Measurements from ENCODE around the gene ZBTB46. TPM values are rescaled to one million over a fixed set of nuclear protein-coding genes. Genes with fewer than 3 reads are reported as not detected.

ZBTB46 gene
- total RNA-seq, 2 experiments from 2014 or later, result 0.11 to 0.25 TPM

GRCh38 chr20:63703976-63704748, 126.9 kb downstream of the ZBTB46 start:
- no peaks in the 10 kb centered on the region for H3K27me3 Mint-ChIP-seq
- H3K27ac Mint-ChIP-seq, result no peak overlapping the region
- H3K4me1 Mint-ChIP-seq, result peaks cover 18% of the 10 kb centered on the region
- H3K9me3 Mint-ChIP-seq, result no peaks in the 10 kb centered on the region
- no peak overlapping the region for H3K4me3 Mint-ChIP-seq
- POLR2A ChIA-PET, result interaction anchor here (1.2 to 1.4 kb wide), 3 partner anchors 33 to 77 kb away, joined by 3 to 4 read pairs (median 4); partner anchors contain the start of gene RTEL1
- ATAC-seq (ENCODE audit: low read depth) (no peak), DNase-seq (no peak)
- H3K36me3 Mint-ChIP-seq, result peaks cover 13% of the 10 kb centered on the region

- Mint-ChIP-seq H3K4me3 (no peak overlapping the region), H3K4me1 (peaks cover 13% of the 10 kb centered on the region), H3K9me3 (no peaks in the 10 kb centered on the region), H3K27ac (no peak overlapping the region), H3K27me3 (no peaks in the 10 kb centered on the region), H3K36me3 (peaks cover 9% of the 10 kb centered on the region)
- DNase-seq, result no peak
- POLR2A ChIA-PET, result interaction anchor here (1.2 kb wide), 2 partner anchors 34 to 45 kb away, joined by 3 to 4 read pairs; partner anchors contain the start of gene RTEL1
- no peak for ATAC-seq (ENCODE audit: low read depth)
These were observed 127.5 kb downstream of the ZBTB46 start for GRCh38 chr20:63703471-63703975.

- H3K27me3 Mint-ChIP-seq, result no peaks in the 10 kb centered on the region
- POLR2A ChIA-PET, result interaction anchor here (1.2 kb wide), 2 partner anchors 35 to 45 kb away, joined by 3 to 4 read pairs; partner anchors contain the start of gene RTEL1
- peak overlapping the region; percentile 16 for H3K27ac Mint-ChIP-seq
- H3K4me1 Mint-ChIP-seq, result peaks cover 12% of the 10 kb centered on the region
- H3K9me3 Mint-ChIP-seq, result no peaks in the 10 kb centered on the region
- no peak overlapping the region for H3K4me3 Mint-ChIP-seq
- H3K36me3 Mint-ChIP-seq, result peaks cover 8% of the 10 kb centered on the region
- ATAC-seq (ENCODE audit: low read depth) (no peak), DNase-seq (no peak)
These were observed 128.2 kb downstream of the ZBTB46 start for GRCh38 chr20:63702751-63703470.

DNA sequence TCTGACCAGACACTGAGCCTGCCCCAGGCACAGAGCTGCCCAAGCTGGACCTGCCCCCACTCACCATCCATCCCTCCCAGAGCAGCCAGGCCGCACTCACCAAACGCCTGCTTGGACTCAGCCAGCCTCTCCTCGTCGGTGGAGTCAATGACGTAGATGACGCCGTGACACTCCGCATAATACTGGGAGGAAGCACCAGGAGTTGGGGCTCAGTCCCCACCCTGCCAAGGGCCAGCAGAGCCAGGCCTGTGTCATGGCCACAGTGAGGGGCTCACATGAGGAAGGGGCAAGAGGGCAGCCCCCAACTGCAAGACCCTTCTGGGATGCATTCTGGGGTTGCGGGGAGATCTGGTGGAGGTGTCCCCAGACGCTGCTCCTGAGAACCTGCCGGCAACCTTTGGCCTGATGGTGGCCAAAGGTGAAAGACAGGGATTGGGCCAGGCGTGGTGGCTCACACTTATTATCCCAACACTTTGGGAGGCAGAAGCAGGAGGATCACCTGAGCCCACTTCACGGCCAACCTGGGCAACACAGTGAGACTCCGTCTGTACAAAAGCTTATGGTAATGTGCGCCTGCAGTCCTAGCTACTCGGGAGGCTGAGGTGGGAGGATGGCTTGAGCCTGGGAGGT, 128.9 kb downstream of the ZBTB46 start:
- Mint-ChIP-seq H3K36me3 (peaks cover 8% of the 10 kb centered on the region), H3K27ac (peak overlapping the region; percentile 16), H3K9me3 (no peaks in the 10 kb centered on the region), H3K4me1 (peaks cover 12% of the 10 kb centered on the region), H3K4me3 (no peak overlapping the region), H3K27me3 (no peaks in the 10 kb centered on the region)
- POLR2A ChIA-PET, result interaction anchor here (0.7 kb wide), 1 partner anchor 181 kb away, joined by 3 read pairs; no protein-coding TSS in a partner anchor
- no peak for DNase-seq
- ATAC-seq (ENCODE audit: low read depth), result no peak

GRCh38 chr20:63701329-63702035, 129.6 kb downstream of the ZBTB46 start:
- ATAC-seq (ENCODE audit: low read depth) (no peak), DNase-seq (peak; percentile 35)
- H3K4me1 Mint-ChIP-seq, result peaks cover 8% of the 10 kb centered on the region
- H3K9me3 Mint-ChIP-seq, result no peaks in the 10 kb centered on the region
- no peak overlapping the region for H3K4me3 Mint-ChIP-seq
- POLR2A ChIA-PET, result interaction anchor here (0.7 kb wide), 1 partner anchor 180 kb away, joined by 3 read pairs; no protein-coding TSS in a partner anchor
- H3K36me3 Mint-ChIP-seq, result peaks cover 3% of the 10 kb centered on the region
- H3K27me3 Mint-ChIP-seq, result no peaks in the 10 kb centered on the region
- no peak overlapping the region for H3K27ac Mint-ChIP-seq

DNA sequence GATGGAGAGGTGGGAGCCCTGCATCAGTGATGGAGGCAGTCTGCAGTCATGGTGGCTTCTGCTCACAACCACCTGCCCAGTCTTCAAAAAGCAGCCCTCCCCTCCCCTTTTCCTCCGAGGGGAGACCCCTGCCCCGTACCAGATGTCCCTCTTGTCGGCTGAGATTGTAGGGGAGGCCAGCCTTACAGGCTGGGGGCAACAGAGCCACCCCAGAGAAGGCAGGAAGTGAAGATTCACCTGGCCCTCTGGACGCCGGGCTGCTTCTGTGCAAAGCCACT, 130.1 kb downstream of the ZBTB46 start:
- POLR2A ChIA-PET, result no interaction called here
- Mint-ChIP-seq H3K4me1 (peaks cover 8% of the 10 kb centered on the region), H3K27me3 (no peaks in the 10 kb centered on the region), H3K4me3 (no peak overlapping the region), H3K36me3 (peaks cover 5% of the 10 kb centered on the region), H3K9me3 (no peaks in the 10 kb centered on the region), H3K27ac (no peak overlapping the region)
- DNase-seq (no peak), ATAC-seq (ENCODE audit: low read depth) (no peak)

GRCh38 chr20:63700199-63701050, 130.6 kb downstream of the ZBTB46 start:
- no peaks in the 10 kb centered on the region for H3K27me3 Mint-ChIP-seq
- ATAC-seq (ENCODE audit: low read depth), result no peak
- peaks cover 4% of the 10 kb centered on the region for H3K4me1 Mint-ChIP-seq
- H3K36me3 Mint-ChIP-seq, result peaks cover 5% of the 10 kb centered on the region
- DNase-seq, result peak; percentile 32
- no peak overlapping the region for H3K4me3 Mint-ChIP-seq
- no peaks in the 10 kb centered on the region for H3K9me3 Mint-ChIP-seq
- H3K27ac Mint-ChIP-seq, result no peak overlapping the region
- POLR2A ChIA-PET, result no interaction called here

GRCh38 chr20:63699466-63700198, 131.4 kb downstream of the ZBTB46 start:
- ATAC-seq (ENCODE audit: low read depth) (no peak), DNase-seq (peak; percentile 30)
- Mint-ChIP-seq H3K27ac (no peak overlapping the region), H3K36me3 (peaks cover 2% of the 10 kb centered on the region), H3K9me3 (no peaks in the 10 kb centered on the region), H3K27me3 (no peaks in the 10 kb centered on the region), H3K4me1 (peaks cover 3% of the 10 kb centered on the region), H3K4me3 (no peak overlapping the region)
- POLR2A ChIA-PET, result no interaction called here

- Mint-ChIP-seq H3K9me3 (no peaks in the 10 kb centered on the region), H3K36me3 (peaks cover 2% of the 10 kb centered on the region), H3K4me1 (peaks cover 3% of the 10 kb centered on the region), H3K4me3 (no peak overlapping the region), H3K27me3 (no peaks in the 10 kb centered on the region), H3K27ac (no peak overlapping the region)
- ATAC-seq (ENCODE audit: low read depth), result no peak
- DNase-seq, result peak; percentile 32
- POLR2A ChIA-PET, result no interaction called here
These were observed 132.2 kb downstream of the ZBTB46 start for GRCh38 chr20:63698739-63699465.

- no peaks in the 10 kb centered on the region for H3K27me3 Mint-ChIP-seq
- no peak overlapping the region for H3K4me3 Mint-ChIP-seq
- POLR2A ChIA-PET, result interaction anchor here (0.8 to 2.6 kb wide), 2 partner anchors 9 to 160 kb away, joined by 3 to 16 read pairs; partner anchors contain the start of genes ARFRP1 and ZGPAT
- peaks cover 5% of the 10 kb centered on the region for H3K36me3 Mint-ChIP-seq
- H3K4me1 Mint-ChIP-seq, result peaks cover 5% of the 10 kb centered on the region
- H3K27ac Mint-ChIP-seq, result no peak overlapping the region
- H3K9me3 Mint-ChIP-seq, result no peaks in the 10 kb centered on the region
- DNase-seq, result no peak
- ATAC-seq (ENCODE audit: low read depth), result no peak
These were observed 133.1 kb downstream of the ZBTB46 start for GRCh38 chr20:63697868-63698545.

DNA sequence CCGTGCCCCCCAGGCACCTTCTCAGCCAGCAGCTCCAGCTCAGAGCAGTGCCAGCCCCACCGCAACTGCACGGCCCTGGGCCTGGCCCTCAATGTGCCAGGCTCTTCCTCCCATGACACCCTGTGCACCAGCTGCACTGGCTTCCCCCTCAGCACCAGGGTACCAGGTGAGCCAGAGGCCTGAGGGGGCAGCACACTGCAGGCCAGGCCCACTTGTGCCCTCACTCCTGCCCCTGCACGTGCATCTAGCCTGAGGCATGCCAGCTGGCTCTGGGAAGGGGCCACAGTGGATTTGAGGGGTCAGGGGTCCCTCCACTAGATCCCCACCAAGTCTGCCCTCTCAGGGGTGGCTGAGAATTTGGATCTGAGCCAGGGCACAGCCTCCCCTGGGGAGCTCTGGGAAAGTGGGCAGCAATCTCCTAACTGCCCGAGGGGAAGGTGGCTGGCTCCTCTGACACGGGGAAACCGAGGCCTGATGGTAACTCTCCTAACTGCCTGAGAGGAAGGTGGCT, 133.7 kb downstream of the ZBTB46 start:
- no peak overlapping the region for H3K27ac Mint-ChIP-seq
- H3K4me3 Mint-ChIP-seq, result no peak overlapping the region
- ATAC-seq (ENCODE audit: low read depth) (no peak), DNase-seq (no peak)
- H3K9me3 Mint-ChIP-seq, result no peaks in the 10 kb centered on the region
- peaks cover 5% of the 10 kb centered on the region for H3K4me1 Mint-ChIP-seq
- H3K27me3 Mint-ChIP-seq, result no peaks in the 10 kb centered on the region
- peaks cover 5% of the 10 kb centered on the region for H3K36me3 Mint-ChIP-seq
- POLR2A ChIA-PET, result interaction anchor here (0.8 to 2.6 kb wide), 2 partner anchors 10 to 159 kb away, joined by 3 to 16 read pairs; partner anchors contain the start of genes ARFRP1 and ZGPAT
